Parathyroid adenoma (tissue), 2 donors: Measurements from ENCODE around the gene SYAP1.
"Not testable (repeated sequence)": the region's sequence is repeated elsewhere in the genome, so short reads cannot be mapped to it uniquely, and the experiment has no call there.

Experiments used
- H2AFZ ChIP-seq: fragments of 300-600 bp; sonication (generic); one replicate; pipeline ENCODE4 v1.7.0; 2017; ENCODE audit warnings: antibody characterized with exemption, mild to moderate bottlenecking
- H3K27ac ChIP-seq: fragments of 300-600 bp; sonication (generic); one replicate; pipeline ENCODE4 v1.7.0; 2017
- H3K27me3 ChIP-seq: fragments of 300-600 bp; sonication (generic); one replicate; pipeline ENCODE4 v1.7.0; 2017; ENCODE audit warnings: low read length; ENCODE audit not compliant: control insufficient read depth, insufficient read depth
- H3K36me3 ChIP-seq: fragments of 300-600 bp; sonication (generic); one replicate; pipeline ENCODE4 v1.7.0; 2017; ENCODE audit warnings: low read length; ENCODE audit not compliant: control insufficient read depth, insufficient read depth
- H3K4me1 ChIP-seq: fragments of 300-600 bp; sonication (generic); one replicate; pipeline ENCODE4 v1.7.0; 2017; ENCODE audit warnings: control low read depth
- H3K4me2 ChIP-seq: fragments of 300-600 bp; sonication (generic); one replicate; pipeline ENCODE4 v1.7.0; 2017; ENCODE audit warnings: low read length
- H3K4me3 ChIP-seq: fragments of 300-600 bp; sonication (generic); one replicate; pipeline ENCODE4 v1.7.0; 2017; ENCODE audit warnings: low read depth, low read length
- H3K79me2 ChIP-seq: fragments of 300-600 bp; sonication (generic); one replicate; pipeline ENCODE4 v1.7.0; 2017; ENCODE audit warnings: control low read depth
- H3K9ac ChIP-seq: fragments of 300-600 bp; sonication (generic); one replicate; pipeline ENCODE4 v1.7.0; 2017; ENCODE audit warnings: mild to moderate bottlenecking
- H3K9me3 ChIP-seq: fragments of 300-600 bp; sonication (generic); one replicate; pipeline ENCODE4 v1.7.0; 2017; ENCODE audit warnings: low read length; ENCODE audit not compliant: control insufficient read depth
- TF ChIP-seq, protein P1 (sequence below): fragments of 300-600 bp; sonication (generic); IDR thresholded peaks from one replicate; pipeline ENCODE4 v1.7.0; 2017; ENCODE audit warnings: antibody characterized with exemption, mild to moderate bottlenecking
- donor health status: primary hyperparathyroidism.

SYAP1 gene

DNA sequence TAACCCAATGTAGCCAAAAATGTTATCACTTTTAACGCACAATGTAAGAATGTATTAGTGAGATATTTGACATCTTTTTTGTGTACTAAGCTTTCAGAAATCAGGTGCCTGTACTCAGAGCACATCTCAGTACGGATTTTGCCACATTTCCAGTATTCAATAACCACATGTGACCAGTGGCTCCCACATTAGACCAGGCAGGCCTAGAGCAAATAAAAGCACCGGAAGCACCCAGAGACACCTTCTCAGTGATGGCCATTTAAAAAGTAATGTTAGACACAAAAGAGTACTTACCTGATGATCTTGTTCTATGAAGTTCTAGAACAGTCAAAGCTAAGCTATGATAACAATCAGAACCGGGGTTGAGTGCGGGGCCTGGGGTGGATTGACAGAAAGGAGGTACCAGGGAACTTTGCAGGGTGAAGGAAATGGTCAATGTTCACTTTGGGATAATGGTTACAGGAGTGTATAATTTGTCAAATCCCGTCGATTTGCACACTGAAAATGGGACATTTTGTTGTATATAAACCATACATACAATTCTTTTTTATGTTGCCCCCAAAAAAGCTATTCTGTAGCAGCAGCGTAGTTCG is 8.1 kb upstream of the SYAP1 start:
- peak overlapping the region; percentile 75 for H3K27ac ChIP-seq
- no peaks in the 10 kb centered on the region for H3K9me3 ChIP-seq
- no peaks in the 10 kb centered on the region for H3K27me3 ChIP-seq
- H3K9ac ChIP-seq, result no peak overlapping the region
- no peaks in the 10 kb centered on the region for H3K4me1 ChIP-seq
- H3K4me3 ChIP-seq, result peak overlapping the region; percentile 61
- no peaks in the 10 kb centered on the region for H3K79me2 ChIP-seq
- TF ChIP-seq, protein P1, sequence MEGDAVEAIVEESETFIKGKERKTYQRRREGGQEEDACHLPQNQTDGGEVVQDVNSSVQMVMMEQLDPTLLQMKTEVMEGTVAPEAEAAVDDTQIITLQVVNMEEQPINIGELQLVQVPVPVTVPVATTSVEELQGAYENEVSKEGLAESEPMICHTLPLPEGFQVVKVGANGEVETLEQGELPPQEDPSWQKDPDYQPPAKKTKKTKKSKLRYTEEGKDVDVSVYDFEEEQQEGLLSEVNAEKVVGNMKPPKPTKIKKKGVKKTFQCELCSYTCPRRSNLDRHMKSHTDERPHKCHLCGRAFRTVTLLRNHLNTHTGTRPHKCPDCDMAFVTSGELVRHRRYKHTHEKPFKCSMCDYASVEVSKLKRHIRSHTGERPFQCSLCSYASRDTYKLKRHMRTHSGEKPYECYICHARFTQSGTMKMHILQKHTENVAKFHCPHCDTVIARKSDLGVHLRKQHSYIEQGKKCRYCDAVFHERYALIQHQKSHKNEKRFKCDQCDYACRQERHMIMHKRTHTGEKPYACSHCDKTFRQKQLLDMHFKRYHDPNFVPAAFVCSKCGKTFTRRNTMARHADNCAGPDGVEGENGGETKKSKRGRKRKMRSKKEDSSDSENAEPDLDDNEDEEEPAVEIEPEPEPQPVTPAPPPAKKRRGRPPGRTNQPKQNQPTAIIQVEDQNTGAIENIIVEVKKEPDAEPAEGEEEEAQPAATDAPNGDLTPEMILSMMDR, result no peak
- no peaks in the 10 kb centered on the region for H3K36me3 ChIP-seq
- peak overlapping the region; percentile 73 for H3K4me2 ChIP-seq
- peak overlapping the region; percentile 89 for H2AFZ ChIP-seq

DNA sequence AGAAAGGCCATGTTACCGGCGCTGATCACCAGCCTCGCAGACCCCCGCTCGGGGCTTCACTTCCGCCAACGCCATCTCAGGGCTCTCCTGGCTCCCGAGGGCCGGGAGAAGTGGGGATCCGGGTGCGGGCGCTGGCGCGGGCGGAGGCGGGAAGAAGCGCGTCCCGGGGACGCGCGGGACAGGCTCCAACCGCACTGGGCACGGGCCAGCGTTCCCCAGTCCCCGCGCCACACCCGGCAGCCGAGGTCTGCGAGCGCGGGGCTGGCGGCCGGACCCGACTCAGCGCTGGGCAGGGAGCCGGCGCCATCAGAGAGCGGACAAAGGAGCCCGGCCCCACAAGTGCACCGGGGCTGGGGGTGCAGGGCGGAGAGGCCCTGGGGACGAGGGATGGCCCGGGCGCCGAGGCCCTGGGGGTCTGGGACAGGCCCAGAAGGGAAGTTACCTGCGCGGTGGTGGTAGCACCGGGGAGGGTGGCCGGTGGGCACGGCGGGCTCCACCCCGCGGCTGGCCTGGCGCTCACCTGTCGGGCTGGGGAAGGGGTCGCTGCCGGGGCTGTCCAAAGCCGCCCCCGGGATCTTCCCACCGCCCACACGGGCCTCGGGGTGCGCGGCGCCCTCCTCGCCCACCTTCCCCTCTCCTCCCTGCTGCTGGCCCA is 7.4 kb upstream of the SYAP1 start:
- no peaks in the 10 kb centered on the region for H3K4me1 ChIP-seq
- TF ChIP-seq, protein P1, result no peak
- no peaks in the 10 kb centered on the region for H3K9me3 ChIP-seq
- no peaks in the 10 kb centered on the region for H3K79me2 ChIP-seq
- H3K27me3 ChIP-seq, result no peaks in the 10 kb centered on the region
- H3K4me2 ChIP-seq, result peak overlapping the region; percentile 73
- peak overlapping the region; percentile 75 for H3K27ac ChIP-seq
- H3K36me3 ChIP-seq, result no peaks in the 10 kb centered on the region
- H2AFZ ChIP-seq, result peak overlapping the region; percentile 89
- H3K9ac ChIP-seq, result peak overlapping the region; percentile 61
- peak overlapping the region; percentile 61 for H3K4me3 ChIP-seq

DNA sequence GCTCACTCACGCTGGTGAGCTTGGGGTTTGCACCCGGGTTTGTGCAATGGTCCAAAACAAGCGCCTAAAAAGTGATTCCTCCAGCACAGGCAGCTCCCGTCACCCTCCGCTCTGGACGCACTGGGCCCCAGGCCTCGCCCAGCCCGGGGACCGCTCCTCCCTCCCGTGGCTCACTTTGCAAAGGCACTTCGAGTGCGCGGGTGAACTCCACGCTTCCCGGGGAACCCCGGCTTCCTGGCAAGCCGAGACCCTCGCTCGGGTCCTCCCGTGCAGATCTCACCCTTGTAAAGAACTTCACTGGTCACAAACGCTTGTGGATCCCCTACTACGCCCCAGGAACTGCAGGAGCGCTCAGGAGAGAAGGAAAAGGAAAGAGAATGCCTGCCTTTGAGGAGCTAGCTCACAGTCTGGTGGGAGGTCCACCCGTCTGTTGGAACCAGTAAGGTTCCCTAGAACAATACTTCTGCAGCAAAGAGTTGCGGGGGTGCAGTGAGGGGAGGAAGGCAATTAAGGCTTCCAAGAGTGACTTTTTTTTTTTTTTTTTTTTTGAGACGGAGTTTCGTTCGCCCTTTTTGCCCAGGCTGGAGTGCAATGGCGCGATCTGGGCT is 6.8 kb upstream of the SYAP1 start, which contains the start of gene CTPS2:
CTPS2 (minus strand) TSS at position 122 of the 608 bp plus-strand sequence. CDS start 9,767 bp downstream, outside the sequence.
- H3K27ac ChIP-seq, result peak within 1 kb of the TSS; percentile 75
- TF ChIP-seq, protein P1, result no peak
- H3K4me2 ChIP-seq, result peak within 1 kb of the TSS; percentile 73
- peak within 1 kb of the TSS; percentile 61 for H3K4me3 ChIP-seq
- peak within 1 kb of the TSS; percentile 61 for H3K9ac ChIP-seq
- peak within 1 kb of the TSS; percentile 89 for H2AFZ ChIP-seq
- H3K27me3 ChIP-seq, result no peaks in the 10 kb centered on the region
- no peaks in the 10 kb centered on the region for H3K4me1 ChIP-seq
- no peaks in the 10 kb centered on the region for H3K36me3 ChIP-seq
- no peaks in the 10 kb centered on the region for H3K9me3 ChIP-seq
- H3K79me2 ChIP-seq, result no peaks in the 10 kb centered on the region

- H3K27ac ChIP-seq, result no peak overlapping the region
- TF ChIP-seq, protein P1, result no peak
- no peak overlapping the region for H3K4me3 ChIP-seq
- no peak overlapping the region for H2AFZ ChIP-seq
- H3K4me1 ChIP-seq, result no peaks in the 10 kb centered on the region
- H3K79me2 ChIP-seq, result no peaks in the 10 kb centered on the region
- H3K9ac ChIP-seq, result no peak overlapping the region
- no peak overlapping the region for H3K4me2 ChIP-seq
- H3K27me3 ChIP-seq, result no peaks in the 10 kb centered on the region
- no peaks in the 10 kb centered on the region for H3K9me3 ChIP-seq
- H3K36me3 ChIP-seq, result no peaks in the 10 kb centered on the region
Measured at GRCh38 chrX:16714504-16714903, 4.9 kb upstream of the SYAP1 start.

GRCh38 chrX:16715638-16716037 is 3.8 kb upstream of the SYAP1 start:
- not testable (repeated sequence) for H3K36me3 ChIP-seq, H3K9ac ChIP-seq, H3K4me2 ChIP-seq, H3K4me1 ChIP-seq, H3K79me2 ChIP-seq, H3K27ac ChIP-seq, H3K4me3 ChIP-seq, H3K27me3 ChIP-seq, H3K9me3 ChIP-seq, H2AFZ ChIP-seq

- H3K9me3 ChIP-seq, H3K4me2 ChIP-seq, H3K4me3 ChIP-seq, H3K27ac ChIP-seq, H3K4me1 ChIP-seq, H3K36me3 ChIP-seq, H3K9ac ChIP-seq, H3K79me2 ChIP-seq, H3K27me3 ChIP-seq, H2AFZ ChIP-seq: not testable (repeated sequence)
Measured at GRCh38 chrX:16716451-16716850, 3.0 kb upstream of the SYAP1 start.
